K562 (cell line): ENCODE measurements around the gene IZUMO4. TPM values are rescaled to one million over a fixed set of nuclear protein-coding genes. Genes with fewer than 3 reads are reported as not detected.

ENCODE experiments used
- ATF1 ChIP-seq, 2 experiments: fragments of 450-650 bp in 1 of 2; IDR thresholded peaks; 2 replicates each; pipeline ENCODE4 v1.6.1; 2016; ENCODE audit warnings: missing compliant biosample characterization in 1 of 2, missing genetic modification characterization in 1 of 2
- MECOM ChIP-seq: fragments of 250-450 bp; sonication (Bioruptor Pico); IDR thresholded peaks from 2 replicates; pipeline ENCODE4 v1.8.0; 2022; ENCODE audit warnings: inconsistent platforms
- RBM14 ChIP-seq: fragments of 200-400 bp; formaldehyde crosslinking; IDR thresholded peaks from 2 replicates; pipeline ENCODE4 v1.6.1; 2018; ENCODE audit warnings: low read depth, mild to moderate bottlenecking, low read length, moderate library complexity, borderline replicate concordance; ENCODE audit not compliant: insufficient read depth
- SREBF1 ChIP-seq: fragments of 150-350 bp; IDR thresholded peaks from 2 replicates; pipeline ENCODE4 v1.6.1; 2014; ENCODE audit warnings: antibody characterized with exemption, low read depth, low read length, borderline replicate concordance
- TGIF2 ChIP-seq: sonication (generic); formaldehyde crosslinking; IDR thresholded peaks from 2 replicates; pipeline ENCODE4 v1.8.1; 2022; ENCODE audit warnings: mild to moderate bottlenecking, missing genetic modification reagents, moderate library complexity
- ZNF444 ChIP-seq: fragments of 250-450 bp; sonication (Bioruptor Pico); IDR thresholded peaks from 2 replicates; pipeline ENCODE4 v1.4.0; 2020; ENCODE audit warnings: mild to moderate bottlenecking, moderate library complexity
- ZNF780A ChIP-seq: fragments of 250-450 bp; sonication (Bioruptor Pico); IDR thresholded peaks from 2 replicates; pipeline ENCODE4 v1.5.0; 2021; ENCODE audit warnings: mild to moderate bottlenecking
- ZNF785 ChIP-seq: fragments of 250-450 bp; sonication (Bioruptor Pico); IDR thresholded peaks from 2 replicates; pipeline ENCODE4 v1.4.0; 2020; ENCODE audit warnings: mild to moderate bottlenecking
- polyA plus RNA-seq, 8 experiments: library from polyadenylated mRNA; depleted of rRNA in 4 of 8; stranded (reverse) in 5 of 8; unstranded in 3 of 8; fragments of >200 nt; fragmentation: Nextera tagmentation in 2 of 8; fragmentation: Illumina TruSeq in 1 of 8; extraction: Ambion mirVana in 2 of 8; extraction: Trizol in 1 of 8; gene quantifications; 2 replicates each; pipeline versions ENCODE4 v1.2.1 to v1.2.3, GENCODE V29; 2011 to 2014; ENCODE audit warnings: inconsistent platforms in 1 of 8, missing spikeins in 1 of 8
- total RNA-seq, 7 experiments: library from RNA; depleted of rRNA in 6 of 7; stranded (reverse); fragments of >200 nt in 6 of 7; fragmentation: Illumina TruSeq in 2 of 7; extraction: Trizol in 2 of 7; gene quantifications; 2 replicates each; pipeline versions ENCODE4 v1.2.1 to v1.2.3, GENCODE V29; 2011 to 2021; ENCODE audit warnings: low replicate concordance in 1 of 7
- TF ChIP-seq, protein P1 (sequence below), 2 experiments: IDR thresholded peaks in 1 of 2; conservative IDR thresholded peaks in 1 of 2; 2 replicates each; pipeline ENCODE4 v1.6.1; 2016; ENCODE audit warnings: low read depth in 2 of 2, mild to moderate bottlenecking in 1 of 2, missing compliant biosample characterization in 1 of 2, missing genetic modification characterization in 1 of 2, moderate library complexity in 1 of 2
- TF ChIP-seq, protein P2 (sequence below): fragments of 450-650 bp; formaldehyde crosslinking; IDR thresholded peaks from 2 replicates; pipeline ENCODE4 v1.4.0; 2020; ENCODE audit warnings: mild to moderate bottlenecking, moderate library complexity
- TF ChIP-seq, protein P3 (sequence below): fragments of 450-650 bp; IDR thresholded peaks from 2 replicates; pipeline ENCODE4 v1.6.1; 2016; ENCODE audit warnings: low read depth

The IZUMO4 gene
- total and polyA plus RNA-seq, 9 of the 15 experiments (the other 6 are each of a cell fraction or from before 2014, with no cell fraction given): 0.07 to 3.9 (median 1.2) TPM

DNA sequence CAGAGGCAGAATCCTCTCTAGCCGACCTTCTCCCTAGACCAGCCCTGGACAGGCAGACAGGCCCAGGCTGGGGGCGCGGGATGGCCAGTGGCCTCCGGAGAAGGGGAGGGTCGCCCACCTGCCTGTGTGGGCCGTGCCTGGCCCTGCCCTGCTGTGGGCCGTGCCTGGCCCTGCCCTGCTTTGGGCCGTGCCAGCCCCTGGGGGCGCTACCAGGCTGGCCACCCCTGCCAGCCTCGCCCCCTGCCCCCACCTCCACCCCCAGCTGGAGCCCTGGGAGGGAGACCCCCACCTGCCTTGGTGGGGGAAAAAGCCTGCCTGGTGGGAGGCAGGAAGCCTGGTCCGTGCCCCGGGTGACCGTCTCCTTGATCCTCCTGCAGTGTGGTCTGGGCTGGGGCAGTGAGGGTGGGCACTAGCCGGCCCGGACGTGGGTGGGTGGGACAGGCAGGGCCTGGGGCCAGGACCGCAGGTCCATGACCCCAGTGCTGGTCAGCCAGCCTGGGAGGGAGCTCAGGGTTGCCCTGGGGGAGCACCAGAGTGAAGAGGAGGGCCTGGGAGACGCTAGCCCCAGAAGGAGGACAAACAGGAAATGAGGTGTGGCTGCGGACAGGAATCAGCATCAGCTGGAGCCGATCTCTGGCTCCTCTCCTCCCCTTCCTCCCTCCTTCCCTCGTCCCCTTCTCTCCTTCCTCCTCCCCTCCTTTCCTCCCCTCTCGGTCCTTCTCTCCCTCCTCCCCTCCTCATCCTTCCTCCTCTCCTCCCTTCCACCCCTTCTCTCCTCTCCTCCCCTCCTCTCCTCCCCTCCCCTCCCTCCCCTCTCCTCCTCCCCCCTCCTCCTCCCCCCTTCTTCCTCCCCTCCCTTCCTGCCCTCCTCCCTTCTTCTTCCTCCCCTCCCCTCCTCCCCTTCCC, 40.5 kb upstream of the IZUMO4 start (continued):
- TF ChIP-seq ZNF444 (no peak), ATF1 (CRISPR knock-in tag; IDR thresholded peaks at IDR 0.05) (no peak), ATF1 (tag; IDR thresholded peaks at IDR 0.05) (0 out of 2 replicates have a peak, but pooled peaks have one; percentile 20), MECOM (CRISPR knock-in tag) (no peak), ZNF780A (CRISPR knock-in tag) (no peak), ZNF785 (no peak), SREBF1 (no peak), RBM14 (peak; percentile 73; the same call in 1 of the 2 replicates), TGIF2 (no peak)
- TF ChIP-seq, protein P1, sequence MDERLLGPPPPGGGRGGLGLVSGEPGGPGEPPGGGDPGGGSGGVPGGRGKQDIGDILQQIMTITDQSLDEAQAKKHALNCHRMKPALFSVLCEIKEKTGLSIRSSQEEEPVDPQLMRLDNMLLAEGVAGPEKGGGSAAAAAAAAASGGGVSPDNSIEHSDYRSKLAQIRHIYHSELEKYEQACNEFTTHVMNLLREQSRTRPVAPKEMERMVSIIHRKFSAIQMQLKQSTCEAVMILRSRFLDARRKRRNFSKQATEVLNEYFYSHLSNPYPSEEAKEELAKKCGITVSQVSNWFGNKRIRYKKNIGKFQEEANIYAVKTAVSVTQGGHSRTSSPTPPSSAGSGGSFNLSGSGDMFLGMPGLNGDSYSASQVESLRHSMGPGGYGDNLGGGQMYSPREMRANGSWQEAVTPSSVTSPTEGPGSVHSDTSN (CRISPR knock-in tag; IDR thresholded peaks at IDR 0.05; ENCODE audit: low read depth): no peak
- TF ChIP-seq, protein P1 (tag; conservative IDR thresholded peaks at IDR 0.05; ENCODE audit: low read depth): no peak
- TF ChIP-seq, protein P2, sequence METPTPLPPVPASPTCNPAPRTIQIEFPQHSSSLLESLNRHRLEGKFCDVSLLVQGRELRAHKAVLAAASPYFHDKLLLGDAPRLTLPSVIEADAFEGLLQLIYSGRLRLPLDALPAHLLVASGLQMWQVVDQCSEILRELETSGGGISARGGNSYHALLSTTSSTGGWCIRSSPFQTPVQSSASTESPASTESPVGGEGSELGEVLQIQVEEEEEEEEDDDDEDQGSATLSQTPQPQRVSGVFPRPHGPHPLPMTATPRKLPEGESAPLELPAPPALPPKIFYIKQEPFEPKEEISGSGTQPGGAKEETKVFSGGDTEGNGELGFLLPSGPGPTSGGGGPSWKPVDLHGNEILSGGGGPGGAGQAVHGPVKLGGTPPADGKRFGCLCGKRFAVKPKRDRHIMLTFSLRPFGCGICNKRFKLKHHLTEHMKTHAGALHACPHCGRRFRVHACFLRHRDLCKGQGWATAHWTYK (CRISPR knock-in tag): peak; percentile 12; the same call in 1 of the 2 replicates
- TF ChIP-seq, protein P3, sequence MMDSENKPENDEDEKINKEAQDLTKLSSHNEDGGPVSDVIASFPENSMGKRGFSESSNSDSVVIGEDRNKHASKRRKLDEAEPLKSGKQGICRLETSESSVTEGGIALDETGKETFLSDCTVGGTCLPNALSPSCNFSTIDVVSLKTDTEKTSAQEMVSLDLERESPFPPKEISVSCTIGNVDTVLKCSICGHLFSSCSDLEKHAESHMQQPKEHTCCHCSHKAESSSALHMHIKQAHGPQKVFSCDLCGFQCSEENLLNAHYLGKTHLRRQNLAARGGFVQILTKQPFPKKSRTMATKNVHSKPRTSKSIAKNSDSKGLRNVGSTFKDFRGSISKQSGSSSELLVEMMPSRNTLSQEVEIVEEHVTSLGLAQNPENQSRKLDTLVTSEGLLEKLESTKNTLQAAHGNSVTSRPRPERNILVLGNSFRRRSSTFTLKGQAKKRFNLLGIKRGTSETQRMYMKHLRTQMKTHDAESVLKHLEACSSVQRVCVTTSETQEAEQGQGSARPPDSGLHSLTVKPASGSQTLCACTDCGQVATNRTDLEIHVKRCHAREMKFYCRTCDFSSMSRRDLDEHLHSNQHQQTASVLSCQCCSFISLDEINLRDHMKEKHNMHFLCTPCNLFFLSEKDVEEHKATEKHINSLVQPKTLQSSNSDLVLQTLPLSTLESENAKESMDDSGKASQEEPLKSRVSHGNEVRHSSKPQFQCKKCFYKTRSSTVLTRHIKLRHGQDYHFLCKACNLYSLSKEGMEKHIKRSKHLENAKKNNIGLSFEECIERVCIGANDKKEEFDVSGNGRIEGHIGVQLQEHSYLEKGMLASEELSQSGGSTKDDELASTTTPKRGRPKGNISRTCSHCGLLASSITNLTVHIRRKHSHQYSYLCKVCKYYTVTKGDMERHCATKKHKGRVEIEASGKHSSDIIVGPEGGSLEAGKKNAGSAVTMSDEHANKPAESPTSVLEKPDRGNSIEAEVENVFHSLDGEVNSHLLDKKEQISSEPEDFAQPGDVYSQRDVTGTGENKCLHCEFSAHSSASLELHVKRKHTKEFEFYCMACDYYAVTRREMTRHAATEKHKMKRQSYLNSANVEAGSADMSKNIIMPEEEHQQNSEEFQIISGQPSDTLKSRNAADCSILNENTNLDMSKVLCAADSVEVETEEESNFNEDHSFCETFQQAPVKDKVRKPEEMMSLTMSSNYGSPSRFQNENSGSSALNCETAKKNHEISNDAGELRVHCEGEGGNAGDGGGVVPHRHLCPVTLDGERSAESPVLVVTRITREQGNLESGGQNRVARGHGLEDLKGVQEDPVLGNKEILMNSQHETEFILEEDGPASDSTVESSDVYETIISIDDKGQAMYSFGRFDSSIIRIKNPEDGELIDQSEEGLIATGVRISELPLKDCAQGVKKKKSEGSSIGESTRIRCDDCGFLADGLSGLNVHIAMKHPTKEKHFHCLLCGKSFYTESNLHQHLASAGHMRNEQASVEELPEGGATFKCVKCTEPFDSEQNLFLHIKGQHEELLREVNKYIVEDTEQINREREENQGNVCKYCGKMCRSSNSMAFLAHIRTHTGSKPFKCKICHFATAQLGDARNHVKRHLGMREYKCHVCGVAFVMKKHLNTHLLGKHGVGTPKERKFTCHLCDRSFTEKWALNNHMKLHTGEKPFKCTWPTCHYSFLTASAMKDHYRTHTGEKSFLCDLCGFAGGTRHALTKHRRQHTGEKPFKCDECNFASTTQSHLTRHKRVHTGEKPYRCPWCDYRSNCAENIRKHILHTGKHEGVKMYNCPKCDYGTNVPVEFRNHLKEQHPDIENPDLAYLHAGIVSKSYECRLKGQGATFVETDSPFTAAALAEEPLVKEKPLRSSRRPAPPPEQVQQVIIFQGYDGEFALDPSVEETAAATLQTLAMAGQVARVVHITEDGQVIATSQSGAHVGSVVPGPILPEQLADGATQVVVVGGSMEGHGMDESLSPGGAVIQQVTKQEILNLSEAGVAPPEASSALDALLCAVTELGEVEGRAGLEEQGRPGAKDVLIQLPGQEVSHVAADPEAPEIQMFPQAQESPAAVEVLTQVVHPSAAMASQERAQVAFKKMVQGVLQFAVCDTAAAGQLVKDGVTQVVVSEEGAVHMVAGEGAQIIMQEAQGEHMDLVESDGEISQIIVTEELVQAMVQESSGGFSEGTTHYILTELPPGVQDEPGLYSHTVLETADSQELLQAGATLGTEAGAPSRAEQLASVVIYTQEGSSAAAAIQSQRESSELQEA: no peak
